ENCODE measurements around the gene GLI1.
"Not testable (repeated sequence)": the region's sequence is repeated elsewhere in the genome, so short reads cannot be mapped to it uniquely, and the experiment has no call there.

The GLI1 gene

DNA sequence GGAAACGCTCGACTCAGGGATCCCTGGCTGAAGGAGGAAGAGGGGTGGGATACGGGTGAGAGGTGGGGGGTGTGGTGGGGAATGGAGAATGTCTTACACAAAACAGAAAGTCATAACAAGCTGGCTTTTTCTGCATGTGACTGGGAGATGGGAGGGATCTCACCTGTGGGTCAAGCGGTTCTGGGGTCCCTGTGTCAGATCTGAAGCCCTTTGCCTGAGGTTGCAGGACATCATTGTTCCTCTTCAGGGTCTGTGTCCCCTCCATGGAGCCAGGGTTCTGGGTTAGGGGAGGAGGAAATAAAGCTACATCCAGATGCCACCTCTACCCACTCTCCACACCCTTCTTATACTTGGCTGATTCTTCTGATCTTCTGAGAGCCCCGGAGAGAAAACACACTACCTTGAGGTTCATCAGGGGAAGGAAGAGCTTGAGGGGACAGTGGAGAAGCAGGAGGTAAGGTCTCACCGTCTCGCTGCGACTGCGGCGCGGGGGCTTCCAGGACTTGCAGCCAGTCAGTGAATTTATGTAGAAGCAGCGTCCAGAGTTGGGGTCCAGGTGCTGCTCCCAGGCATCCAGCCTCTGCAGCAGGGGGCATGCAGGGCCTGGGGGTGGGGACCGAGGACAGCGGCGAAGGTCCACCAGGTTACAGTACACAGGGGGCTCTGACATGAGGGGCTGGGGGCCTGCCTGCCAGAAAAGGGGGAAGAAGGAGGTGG lies 17.6 kb downstream of the GLI1 start:
- DNase-seq, result no peak

DNA sequence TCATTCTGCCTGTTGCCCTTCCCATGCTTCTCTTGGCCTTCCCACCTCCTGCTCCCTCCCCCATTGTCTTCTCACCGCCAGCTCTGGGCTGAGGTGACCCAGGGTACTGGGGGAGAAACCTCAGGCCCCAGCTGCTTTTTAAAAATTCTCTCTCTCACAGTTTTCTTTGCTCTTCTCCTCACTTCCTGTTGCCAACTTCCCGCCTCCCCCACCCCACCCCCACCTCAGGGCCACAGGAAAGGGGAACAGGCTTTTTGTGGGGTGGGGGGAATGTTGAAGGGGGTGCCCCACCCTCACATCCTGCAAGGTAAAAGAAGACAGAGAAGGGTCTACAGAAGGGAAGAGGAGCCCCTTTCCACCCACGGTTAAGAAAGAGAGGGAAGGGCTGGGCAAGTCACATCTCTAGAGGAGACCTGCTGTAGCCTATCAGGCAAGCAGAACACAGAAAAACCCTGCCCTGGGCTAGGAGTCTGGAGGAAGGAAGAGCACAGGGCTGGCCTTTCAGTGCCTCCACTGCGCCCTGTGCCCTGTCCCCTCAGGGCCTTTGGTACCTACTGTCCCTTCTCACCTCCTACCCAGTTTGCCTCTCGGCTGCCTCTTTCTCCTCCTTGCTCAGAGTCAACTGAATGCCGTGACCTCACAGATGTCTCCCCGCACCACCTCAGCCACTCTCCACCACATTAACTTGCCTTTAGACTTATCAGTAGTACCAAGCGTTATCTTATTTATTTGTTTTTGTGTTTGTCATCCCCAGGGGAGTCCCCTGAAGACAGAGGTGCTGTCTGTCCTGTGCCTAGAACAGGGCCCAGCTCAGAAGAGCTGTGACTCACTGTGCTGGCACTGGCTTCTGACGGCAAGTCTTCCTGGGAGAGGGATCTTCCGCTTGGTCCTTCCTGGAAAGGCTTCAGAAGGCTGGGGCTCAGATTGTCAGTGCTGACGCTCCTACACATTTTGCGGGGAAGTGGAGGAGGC lies 18.4 kb downstream of the GLI1 start:
- DNase-seq, result no peak

DNA sequence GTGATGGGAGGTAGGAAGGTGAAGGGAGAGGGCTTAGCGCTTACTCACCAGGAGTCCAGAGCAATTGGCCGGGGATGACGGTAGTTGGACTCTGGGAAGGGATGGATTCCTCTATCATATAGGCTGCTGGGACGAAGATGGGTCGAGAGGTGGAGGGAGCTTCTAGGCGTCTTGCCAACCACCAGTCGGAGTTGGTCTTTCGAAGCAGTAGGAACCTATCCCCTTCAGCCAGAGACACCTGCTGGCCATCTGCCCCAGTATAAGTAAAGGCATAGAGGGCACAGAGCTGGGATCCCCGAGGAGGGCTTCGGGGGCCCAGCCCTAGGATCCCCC lies 19.4 kb downstream of the GLI1 start:
- no peak for DNase-seq

DNA sequence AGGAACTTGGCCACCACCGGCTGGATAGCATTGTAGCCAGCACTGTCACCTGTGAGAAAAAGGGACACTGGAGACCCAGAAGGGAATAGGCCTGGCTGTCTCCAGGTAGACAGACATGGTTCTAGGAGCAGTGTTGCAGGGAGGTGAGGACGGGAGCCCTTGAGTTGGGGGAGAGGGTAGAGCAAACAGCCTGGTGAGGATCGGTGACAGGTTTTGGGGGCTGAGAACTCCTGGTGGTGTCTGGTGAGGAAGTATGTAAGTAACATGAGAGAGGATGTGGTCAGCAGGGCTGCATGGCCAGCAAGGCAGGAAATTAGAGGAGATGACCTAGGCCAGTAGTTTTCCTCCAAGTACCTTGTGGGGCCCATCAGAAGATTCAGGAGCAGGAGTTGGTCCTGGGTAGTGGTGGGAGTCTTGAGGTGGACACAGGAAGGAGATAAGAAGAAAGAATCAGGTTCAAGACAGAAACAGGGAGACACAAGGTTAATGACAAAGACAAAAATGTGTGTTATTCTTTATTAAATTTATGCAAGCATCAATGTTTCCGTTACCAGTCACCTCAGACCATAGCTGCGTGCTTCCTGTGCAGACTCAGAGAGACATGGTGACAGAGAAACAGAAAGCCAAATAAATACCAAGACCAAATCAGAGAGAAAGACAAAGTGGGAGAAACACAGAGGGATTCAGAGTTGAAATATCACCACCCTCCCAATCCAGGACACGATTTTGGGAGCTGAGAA lies 20.0 kb downstream of the GLI1 start, which contains the start of gene ARHGAP9:
Gene ARHGAP9, minus strand, starts transcription at position 491 of the 740 bp plus-strand sequence. Its CDS starts 460 bp downstream, at position 31.
- DNase-seq, result no peak

DNA sequence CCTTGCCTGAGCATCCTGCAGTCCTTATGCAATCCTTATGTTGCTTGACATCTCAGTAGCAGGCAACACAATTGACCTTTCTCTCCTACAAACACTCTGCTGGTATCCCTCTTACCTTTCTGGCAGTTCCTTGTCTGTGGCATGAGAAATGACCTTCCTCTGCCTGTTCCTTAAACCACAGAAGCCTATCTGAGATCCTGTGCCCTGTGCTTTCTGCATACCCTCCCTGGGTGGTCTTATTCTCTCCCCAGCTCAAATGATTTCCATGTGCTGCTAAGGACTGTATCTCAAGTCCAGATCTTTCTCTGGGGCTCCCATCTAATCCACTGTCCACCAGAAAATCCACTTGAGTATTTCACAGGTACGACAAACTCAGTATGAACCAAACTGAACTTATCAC lies 22.1 kb downstream of the GLI1 start:
- no peak for DNase-seq

DNA sequence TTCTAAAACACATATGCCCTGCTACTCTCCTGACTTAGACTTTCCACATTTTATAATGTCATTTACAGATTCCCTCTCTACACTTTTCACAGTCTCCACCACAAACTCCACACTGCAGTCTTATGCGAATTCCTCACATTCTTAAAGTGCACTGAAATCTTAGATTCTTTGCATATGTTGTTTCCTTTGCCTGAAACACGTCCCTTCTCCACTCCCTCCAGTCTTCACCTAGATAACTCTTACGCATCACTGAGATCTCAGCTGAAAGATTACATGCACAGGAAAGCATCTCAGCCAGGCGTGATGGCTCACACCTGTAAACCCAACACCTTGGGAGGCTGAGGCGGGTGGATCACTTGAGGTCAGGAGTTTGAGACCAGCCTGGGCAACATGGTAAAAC lies 23.9 kb downstream of the GLI1 start:
- DNase-seq, result no peak

DNA sequence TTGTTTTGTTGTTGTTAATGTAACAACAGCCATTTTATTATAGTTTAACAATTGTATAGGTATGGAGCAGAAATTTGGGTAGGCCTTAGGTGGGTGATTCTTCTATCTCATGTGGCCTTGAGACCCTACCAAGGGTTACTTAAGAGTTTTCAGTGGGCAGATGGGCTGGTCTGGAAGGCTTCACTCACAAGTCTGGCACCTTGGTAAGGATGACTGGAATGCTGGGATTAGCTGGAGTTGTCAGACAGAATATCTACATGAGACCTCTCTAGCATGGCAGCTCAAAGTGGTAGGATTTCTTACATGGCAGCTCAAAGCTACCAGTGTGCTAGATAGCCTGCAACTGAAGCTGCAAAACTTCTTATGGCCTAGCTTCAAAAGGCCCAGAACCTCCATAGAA lies 26.1 kb downstream of the GLI1 start:
- DNase-seq, result no peak

DNA sequence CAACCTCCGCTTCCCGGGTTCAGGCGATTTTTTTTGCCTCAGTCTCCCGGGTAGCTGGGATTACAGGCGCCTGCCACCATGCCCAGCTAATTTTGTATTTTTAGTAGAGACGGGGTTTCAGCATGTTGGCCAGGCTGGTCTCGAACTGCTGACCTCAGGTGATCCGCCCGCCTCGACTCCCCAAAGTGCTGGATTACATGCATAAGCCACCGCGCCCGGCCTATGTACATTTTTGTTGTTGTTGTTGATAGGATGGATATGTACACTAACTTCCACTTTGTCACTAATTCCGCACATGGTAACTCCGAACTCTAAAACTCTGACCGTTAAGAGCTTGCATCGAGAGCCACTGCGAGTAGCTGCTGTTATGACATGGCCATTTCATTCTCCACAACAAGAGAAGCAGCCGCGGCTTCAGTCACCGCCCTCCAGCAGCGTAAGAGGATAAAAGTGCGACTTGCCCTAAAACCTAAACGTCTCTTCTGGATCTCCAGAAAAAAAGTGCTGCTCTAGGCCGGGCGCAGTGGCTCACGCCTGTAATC lies 27.5 kb downstream of the GLI1 start:
- no peak for DNase-seq

DNA sequence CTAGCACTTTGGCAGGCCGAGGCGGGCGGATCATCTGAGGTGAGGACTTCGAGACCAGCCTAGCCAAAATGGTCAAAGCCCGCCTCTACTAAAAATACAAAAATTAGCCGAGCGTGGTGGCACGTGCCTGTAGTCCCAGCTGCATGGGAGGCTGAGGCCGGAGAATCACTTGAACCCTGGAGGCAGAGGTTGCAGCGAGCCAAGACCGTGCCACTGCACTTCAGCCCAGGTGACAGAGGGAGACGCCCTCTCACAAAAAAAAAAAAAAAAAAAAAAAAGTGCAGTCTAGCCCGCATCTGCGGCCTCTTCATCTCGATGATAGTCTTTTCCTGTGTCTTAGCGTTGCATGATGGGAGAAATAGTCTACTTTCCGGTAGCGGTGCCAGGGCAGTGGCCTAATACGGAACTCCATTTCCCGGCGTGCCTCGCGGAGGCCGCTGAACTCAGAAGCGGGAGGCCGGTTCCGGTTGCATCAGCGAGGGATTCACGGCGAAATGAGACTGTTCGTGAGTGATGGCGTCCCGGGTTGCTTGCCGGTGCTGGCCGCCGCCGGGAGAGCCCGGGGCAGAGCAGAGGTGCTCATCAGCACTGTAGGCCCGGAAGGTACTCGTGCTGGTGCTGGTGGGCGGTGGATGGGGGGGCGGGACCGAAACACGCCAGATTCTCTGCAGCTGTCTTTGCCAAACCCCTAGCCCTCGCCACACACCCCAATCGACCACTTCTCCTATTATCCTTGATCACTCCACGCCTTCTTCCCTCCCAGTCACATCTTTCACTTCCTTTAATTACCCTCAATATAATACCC lies 28.2 kb downstream of the GLI1 start, which contains the start of gene MARS1:
Gene MARS1, plus strand, starts transcription at position 472 of the 805 bp plus-strand sequence. Its CDS starts 23 bp downstream, at position 495.
- peak; percentile 86 for DNase-seq

DNA sequence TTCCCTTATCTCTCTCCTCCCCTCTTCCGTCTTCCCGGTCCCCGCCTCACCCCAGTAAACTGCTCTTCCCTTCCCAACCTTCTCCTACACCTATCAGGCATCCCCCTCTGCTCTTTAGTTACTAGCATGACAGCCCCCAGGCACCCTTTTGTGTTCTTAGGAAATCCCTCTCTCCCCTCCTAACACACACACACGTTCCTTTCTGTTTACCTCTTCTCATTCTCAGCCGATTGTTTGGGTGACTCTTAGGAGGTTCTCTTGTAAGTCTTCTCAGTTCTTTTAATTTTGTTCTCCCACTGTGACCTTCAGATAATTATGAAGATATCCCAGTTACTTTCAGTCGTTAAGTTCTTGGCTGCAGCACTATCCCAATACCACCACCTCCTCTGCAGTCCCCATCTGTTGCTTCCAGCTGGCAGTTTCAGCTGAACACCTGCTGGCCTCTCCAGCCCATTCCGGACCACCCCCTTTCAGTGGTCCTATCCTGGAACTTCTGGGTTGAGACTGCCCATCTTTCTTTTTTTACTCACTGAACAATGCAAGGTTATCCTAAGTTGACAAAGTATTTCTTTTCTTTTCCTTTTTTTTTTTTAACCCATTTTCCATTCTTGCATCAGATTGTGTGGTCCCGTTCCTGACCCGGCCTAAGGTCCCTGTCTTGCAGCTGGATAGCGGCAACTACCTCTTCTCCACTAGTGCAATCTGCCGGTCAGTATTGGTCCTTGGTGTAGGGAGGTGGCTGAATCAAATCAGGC lies 29.0 kb downstream of the GLI1 start:
- DNase-seq, result no peak

DNA sequence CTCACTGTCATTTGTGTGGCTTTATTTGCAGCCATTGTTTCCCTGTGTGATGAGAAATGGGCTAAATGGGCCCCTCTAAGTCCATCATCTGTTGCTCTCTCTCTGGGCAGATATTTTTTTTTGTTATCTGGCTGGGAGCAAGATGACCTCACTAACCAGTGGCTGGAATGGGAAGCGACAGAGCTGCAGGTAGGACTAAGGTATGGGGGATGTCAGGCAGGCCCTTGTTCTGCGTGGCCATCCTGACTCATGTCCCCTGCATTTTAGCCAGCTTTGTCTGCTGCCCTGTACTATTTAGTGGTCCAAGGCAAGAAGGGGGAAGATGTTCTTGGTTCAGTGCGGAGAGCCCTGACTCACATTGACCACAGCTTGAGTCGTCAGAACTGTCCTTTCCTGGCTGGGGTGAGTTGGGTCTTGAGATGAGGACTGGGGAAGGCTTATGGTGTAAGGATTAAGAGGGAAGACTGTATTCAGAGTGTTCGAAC lies 29.6 kb downstream of the GLI1 start:
- DNase-seq, result no peak

DNA sequence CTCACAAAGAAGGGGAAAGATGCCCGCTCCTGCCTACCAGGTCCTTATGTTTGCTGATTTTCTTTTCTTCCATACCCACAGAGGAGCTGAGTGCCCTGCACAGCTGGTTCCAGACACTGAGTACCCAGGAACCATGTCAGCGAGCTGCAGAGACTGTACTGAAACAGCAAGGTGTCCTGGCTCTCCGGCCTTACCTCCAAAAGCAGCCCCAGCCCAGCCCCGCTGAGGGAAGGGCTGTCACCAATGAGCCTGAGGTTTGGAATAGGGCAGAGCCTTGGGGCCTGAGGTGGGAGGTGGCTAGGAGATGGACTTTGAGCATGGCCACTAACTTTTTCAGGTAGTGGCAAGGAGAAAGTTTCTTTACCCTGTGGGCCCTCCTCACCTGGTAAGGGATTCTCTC lies 30.5 kb downstream of the GLI1 start:
- no peak for DNase-seq

DNA sequence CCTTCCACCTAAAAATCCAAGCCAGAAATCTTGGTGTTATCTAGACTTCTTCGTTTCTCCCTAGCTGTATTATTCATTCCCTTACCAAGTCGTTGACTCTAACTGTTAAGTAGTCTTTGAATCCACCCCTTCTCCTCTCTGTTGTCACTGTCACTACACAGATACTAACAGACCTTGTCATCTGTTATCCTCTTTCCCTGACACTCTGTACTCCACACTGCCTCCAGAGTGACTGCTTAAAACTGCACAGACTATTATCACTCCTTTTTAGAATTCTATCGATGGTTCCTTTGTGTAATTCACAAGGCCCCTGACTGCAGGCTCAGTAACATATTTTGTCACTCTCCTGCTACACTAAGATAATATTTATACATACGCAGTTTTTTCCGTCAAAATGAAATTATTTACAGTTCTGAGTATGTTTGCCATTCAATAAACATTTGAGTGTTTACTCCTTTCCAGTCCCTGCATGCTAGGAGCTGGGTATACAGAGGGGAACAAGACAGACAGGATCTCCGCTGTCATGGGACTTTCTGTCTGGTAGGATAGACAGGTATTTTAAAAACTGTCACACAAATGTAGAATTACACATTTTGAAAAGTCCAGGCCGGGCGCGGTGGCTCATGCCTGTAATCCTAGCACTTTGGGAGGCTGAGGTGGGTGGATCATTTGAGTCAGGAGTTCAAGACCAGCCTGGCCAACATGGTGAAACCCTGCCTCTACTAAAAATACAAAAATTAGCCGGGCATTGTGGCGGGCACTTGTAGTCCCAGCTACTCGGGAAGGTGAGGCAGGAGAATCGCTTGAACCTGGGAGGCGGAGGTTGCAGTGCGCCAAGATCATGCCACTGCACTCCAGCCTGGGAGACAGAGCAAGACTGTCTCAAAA lies 32.1 kb downstream of the GLI1 start:
- DNase-seq, result no peak

DNA sequence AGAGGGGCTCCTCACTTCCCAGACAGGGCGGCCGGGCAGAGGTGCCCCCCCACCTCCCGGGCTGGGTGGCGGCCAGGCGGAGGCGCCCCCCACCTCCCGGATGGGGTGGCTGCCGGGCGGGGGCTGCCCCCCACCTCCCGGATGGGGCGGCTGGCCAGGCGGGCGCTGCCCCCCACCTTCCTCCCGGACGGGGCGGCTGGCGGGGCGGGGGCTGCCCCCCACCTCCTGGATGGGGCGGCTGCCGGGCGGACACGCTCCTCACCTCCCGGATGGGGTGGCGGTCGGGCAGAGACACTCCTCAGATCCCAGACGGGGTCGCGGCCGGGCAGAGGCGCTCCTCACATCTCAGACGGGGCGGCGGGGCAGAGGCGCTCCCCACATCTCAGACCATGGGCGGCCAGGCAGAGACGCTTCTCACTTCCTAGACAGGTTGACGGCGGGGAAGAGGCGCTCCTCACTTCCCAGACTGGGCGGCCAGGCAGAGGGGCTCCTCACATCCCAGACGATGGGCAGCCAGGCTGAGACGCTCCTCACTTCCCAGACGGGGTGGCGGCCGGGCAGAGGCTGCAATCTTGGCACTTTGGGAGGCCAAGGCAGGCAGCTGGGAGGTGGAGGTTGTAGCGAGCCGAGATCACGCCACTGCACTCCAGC lies 35.6 kb downstream of the GLI1 start:
- not testable (repeated sequence) for DNase-seq

DNA sequence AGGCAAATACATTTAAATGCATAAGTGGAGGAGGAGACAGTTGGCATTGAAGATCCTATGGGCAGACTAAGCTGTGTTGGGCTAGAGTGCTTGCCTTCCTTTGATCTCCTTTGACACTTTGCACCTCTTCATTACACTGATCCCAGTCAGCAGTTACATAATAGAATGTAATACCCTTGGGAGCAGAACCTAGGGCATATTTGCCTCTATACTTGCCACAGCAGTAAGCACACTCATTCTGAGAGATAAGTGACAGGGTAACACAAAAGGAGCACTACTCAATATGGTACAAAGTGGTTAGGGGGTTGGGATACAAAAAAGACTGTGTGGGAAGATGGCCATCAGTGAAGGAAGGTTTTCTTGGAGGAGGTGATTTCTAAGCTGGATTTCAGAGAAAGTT lies 37.2 kb downstream of the GLI1 start:
- no peak for DNase-seq

DNA sequence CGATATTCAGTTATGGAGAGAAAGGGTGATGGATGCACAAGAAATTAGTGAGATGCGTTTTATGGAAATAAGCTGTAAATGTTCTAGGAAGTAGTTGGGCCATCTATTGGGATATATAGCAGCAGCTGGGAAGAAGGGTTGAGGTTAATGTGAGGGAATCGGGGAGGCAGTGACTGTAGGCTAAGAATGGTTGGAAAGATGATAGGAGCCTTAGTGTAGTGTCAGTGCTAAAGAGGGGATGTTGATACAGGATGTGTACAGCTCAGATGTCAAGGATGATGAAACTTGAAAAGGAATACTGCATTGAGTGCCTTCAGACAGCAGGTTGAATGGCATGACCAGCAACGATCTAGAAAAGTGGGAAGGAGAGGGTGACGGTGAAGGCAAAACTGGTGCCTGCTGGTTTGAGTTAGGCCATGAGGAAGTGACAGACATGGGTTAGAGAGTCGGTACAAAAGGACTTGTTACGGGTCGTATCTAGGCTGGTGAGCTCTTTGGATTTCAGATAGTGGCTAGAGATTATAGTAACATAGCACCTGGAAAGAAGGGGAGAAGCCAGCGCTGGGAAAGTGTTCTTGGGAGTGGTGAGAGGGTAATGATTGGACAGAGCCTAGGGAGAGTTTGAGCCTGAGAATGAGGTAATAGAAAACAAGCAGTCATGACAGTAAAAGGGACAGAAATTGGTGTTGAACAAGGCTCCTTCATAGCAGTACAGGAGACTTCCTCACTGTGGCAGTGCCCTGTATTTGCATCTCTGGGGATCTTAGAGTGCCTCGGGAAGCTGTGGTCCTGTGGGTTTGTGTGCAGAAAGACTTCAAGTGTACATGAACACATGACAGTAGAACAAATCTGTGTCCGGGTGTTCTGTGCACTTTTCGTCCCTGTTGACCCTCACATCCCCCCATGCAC lies 37.9 kb downstream of the GLI1 start:
- DNase-seq, result no peak

DNA sequence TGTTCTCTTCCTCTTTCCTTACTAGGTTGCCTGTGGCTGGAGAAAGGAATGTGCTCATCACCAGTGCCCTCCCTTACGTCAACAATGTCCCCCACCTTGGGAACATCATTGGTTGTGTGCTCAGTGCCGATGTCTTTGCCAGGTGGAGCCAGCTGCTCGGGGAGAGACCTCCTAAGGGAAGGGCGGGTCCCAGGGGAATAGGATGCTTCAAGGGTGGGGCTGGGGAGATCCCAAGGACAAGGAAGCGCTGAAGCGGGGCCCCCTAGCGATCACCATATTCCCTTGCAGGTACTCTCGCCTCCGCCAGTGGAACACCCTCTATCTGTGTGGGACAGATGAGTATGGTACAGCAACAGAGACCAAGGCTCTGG lies 38.5 kb downstream of the GLI1 start:
- DNase-seq, result no peak

DNA sequence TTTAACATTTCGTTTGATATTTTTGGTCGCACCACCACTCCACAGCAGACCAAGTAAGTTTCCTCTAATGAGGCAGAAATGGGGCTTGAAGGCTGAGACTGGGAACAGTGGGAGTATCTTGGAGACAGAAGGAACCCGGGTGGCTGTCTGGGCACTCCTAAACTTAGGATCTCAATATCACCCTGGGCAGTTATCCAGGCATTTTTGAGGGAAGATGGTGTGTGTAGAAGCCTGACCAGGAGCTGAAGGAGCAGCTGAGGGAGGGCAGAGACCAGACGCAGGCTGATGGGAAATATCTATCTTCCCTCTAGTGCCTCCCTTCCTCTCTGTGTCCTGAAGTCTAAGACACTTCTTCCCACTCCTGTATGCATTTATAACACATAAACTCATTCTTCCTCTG lies 39.0 kb downstream of the GLI1 start:
- no peak for DNase-seq

DNA sequence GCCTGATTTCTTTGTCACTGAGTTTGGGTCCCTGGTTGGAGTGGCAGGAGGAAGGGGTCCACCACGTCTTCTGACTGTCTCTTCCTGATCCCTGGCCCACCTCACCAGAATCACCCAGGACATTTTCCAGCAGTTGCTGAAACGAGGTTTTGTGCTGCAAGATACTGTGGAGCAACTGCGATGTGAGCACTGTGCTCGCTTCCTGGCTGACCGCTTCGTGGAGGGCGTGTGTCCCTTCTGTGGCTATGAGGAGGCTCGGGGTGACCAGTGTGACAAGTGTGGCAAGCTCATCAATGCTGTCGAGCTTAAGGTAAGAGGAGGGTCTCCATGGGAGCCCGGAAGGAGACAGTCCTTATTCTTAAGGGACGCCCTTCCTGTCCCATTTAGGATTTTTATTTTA lies 40.6 kb downstream of the GLI1 start:
- DNase-seq, result no peak
